Measurements from ENCODE around the gene ZNF746. TPM values are rescaled to one million over a fixed set of nuclear protein-coding genes. Genes with fewer than 3 reads are reported as not detected.

Gene ZNF746
- total and polyA plus RNA-seq, 9 of the 15 experiments (the other 6 are each of a cell fraction or from before 2014, with no cell fraction given), result 1.7 to 31.6 (median 13.3) TPM

DNA sequence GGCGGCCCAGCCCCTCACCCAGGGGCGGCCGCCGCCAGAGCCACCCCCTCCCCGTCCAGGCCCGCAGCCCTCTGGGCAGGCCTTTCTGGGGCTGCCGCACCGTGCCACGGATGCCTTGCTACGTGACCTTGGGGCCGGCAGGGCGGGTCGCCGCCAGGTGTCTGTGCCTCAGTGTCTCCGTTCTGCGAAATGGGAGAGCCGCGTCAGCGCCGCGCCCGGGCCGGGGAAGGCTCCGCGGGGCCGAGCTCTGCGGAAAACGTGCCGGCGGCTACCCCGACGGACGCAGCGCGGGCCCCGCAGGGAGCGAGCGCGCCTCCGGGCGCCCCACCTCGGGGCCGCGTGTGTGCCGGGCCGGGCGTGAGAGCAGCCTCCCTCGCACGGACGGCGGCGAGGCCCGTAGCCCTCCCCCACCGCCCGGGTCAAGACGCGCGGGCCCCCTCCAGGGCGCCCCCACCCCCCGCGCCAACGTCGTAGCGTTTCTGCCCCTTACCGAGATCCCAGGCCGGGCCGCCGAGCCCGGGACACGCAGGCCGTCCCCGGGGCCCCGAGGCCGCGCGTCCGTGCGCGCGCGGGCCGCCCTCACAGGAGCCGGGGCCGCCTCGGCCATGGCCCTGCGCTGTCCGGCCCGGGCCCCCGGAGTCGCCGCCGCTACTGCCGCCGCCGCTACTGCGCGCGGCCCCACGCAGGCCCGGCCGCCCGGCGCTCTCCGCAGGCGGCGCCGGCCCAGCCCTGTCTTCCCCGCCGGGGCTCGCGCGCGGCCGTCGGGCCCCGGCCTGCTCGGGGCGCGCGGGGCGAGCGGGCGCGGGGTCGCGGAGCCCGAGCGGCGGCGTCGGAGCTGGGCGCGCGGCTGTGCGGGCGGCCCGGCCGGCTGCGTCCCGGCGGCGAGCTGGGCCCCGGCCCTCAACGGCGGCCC, 37.8 kb downstream of the ZNF746 start (continued):
- TF ChIP-seq, protein P1, sequence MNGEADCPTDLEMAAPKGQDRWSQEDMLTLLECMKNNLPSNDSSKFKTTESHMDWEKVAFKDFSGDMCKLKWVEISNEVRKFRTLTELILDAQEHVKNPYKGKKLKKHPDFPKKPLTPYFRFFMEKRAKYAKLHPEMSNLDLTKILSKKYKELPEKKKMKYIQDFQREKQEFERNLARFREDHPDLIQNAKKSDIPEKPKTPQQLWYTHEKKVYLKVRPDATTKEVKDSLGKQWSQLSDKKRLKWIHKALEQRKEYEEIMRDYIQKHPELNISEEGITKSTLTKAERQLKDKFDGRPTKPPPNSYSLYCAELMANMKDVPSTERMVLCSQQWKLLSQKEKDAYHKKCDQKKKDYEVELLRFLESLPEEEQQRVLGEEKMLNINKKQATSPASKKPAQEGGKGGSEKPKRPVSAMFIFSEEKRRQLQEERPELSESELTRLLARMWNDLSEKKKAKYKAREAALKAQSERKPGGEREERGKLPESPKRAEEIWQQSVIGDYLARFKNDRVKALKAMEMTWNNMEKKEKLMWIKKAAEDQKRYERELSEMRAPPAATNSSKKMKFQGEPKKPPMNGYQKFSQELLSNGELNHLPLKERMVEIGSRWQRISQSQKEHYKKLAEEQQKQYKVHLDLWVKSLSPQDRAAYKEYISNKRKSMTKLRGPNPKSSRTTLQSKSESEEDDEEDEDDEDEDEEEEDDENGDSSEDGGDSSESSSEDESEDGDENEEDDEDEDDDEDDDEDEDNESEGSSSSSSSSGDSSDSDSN (IDR thresholded peaks at IDR 0.05; ENCODE audit: borderline replicate concordance in 1 of 2, low read depth in 2 of 2, low read length in 2 of 2), result peak; percentile 29 to 64; a peak in 3 of 4 replicates
- TF ChIP-seq, protein P2, sequence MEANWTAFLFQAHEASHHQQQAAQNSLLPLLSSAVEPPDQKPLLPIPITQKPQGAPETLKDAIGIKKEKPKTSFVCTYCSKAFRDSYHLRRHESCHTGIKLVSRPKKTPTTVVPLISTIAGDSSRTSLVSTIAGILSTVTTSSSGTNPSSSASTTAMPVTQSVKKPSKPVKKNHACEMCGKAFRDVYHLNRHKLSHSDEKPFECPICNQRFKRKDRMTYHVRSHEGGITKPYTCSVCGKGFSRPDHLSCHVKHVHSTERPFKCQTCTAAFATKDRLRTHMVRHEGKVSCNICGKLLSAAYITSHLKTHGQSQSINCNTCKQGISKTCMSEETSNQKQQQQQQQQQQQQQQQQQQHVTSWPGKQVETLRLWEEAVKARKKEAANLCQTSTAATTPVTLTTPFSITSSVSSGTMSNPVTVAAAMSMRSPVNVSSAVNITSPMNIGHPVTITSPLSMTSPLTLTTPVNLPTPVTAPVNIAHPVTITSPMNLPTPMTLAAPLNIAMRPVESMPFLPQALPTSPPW (CRISPR knock-in tag; IDR thresholded peaks at IDR 0.05), result peak; percentile 49; the same call in 1 of the 2 replicates
- TF ChIP-seq, protein P3, sequence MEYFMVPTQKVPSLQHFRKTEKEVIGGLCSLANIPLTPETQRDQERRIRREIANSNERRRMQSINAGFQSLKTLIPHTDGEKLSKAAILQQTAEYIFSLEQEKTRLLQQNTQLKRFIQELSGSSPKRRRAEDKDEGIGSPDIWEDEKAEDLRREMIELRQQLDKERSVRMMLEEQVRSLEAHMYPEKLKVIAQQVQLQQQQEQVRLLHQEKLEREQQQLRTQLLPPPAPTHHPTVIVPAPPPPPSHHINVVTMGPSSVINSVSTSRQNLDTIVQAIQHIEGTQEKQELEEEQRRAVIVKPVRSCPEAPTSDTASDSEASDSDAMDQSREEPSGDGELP (CRISPR knock-in tag; IDR thresholded peaks at IDR 0.05; ENCODE audit: borderline replicate concordance), result 0 out of 2 replicates have a peak, but pooled peaks have one; percentile 2
- TF ChIP-seq HMGN3 (IDR thresholded peaks at IDR 0.05; ENCODE audit: borderline replicate concordance, extremely low read depth, insufficient read length, low read depth, low read length) (peak; percentile 48), ZNF263 (CRISPR knock-in tag; IDR thresholded peaks at IDR 0.05; ENCODE audit: borderline replicate concordance) (no peak), HMG20B (CRISPR knock-in tag; IDR thresholded peaks at IDR 0.05) (no peak), ZNF384 (IDR thresholded peaks at IDR 0.05; ENCODE audit: low read depth, low read length) (no peak), PCBP1 (IDR thresholded peaks at IDR 0.05; ENCODE audit: low read depth, low read length, poor library complexity, severe bottlenecking) (peak; percentile 70), STAT5A (IDR thresholded peaks at IDR 0.05; ENCODE audit: borderline replicate concordance, low read length) (no peak), TEAD1 (CRISPR knock-in tag; IDR thresholded peaks at IDR 0.05) (peak in 1 of 2 experiments; percentile 23; a peak in 1 of 4 replicates), CCNT2 (IDR thresholded peaks at IDR 0.05; ENCODE audit: borderline replicate concordance, extremely low read depth, insufficient read length, low read depth, low read length) (peak; percentile 38), NFIC (IDR thresholded peaks at IDR 0.05) (peak; percentile 24; the same call in 1 of the 2 replicates), ZFP1 (CRISPR knock-in tag; IDR thresholded peaks at IDR 0.05) (no peak), ADNP (tag; IDR thresholded peaks at IDR 0.05) (no peak), ESRRA (IDR thresholded peaks at IDR 0.05; ENCODE audit: borderline replicate concordance, low read depth) (peak; percentile 64; the same call in 1 of the 2 replicates), L3MBTL2 (IDR thresholded peaks at IDR 0.05) (peak; percentile 64; the same call in 1 of the 2 replicates)
- TF ChIP-seq, protein P4, sequence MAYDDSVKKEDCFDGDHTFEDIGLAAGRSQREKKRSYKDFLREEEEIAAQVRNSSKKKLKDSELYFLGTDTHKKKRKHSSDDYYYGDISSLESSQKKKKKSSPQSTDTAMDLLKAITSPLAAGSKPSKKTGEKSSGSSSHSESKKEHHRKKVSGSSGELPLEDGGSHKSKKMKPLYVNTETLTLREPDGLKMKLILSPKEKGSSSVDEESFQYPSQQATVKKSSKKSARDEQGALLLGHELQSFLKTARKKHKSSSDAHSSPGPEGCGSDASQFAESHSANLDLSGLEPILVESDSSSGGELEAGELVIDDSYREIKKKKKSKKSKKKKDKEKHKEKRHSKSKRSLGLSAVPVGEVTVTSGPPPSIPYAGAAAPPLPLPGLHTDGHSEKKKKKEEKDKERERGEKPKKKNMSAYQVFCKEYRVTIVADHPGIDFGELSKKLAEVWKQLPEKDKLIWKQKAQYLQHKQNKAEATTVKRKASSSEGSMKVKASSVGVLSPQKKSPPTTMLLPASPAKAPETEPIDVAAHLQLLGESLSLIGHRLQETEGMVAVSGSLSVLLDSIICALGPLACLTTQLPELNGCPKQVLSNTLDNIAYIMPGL (CRISPR knock-in tag; IDR thresholded peaks at IDR 0.05), result peak; percentile 73; the same call in 1 of the 2 replicates

All from K562 (cell line).